OCI-LY3 (cell line): ENCODE data around the gene PASD1.
"Not testable (repeated sequence)": the region's sequence is repeated elsewhere in the genome, so short reads cannot be mapped to it uniquely, and the experiment has no call there.

Experiments
- H2AFZ ChIP-seq: fragments of 200-600, 300-600 bp; shearing (Covaris generic); 2 replicates; pipeline ENCODE4 v1.6.0; 2014; ENCODE audit warnings: antibody characterized with exemption, low read depth, low read length
- H3K27ac ChIP-seq: fragments of 200-600, 300-600 bp; sonication (generic); 2 replicates; pipeline ENCODE4 v1.5.1; 2014; ENCODE audit warnings: mild to moderate bottlenecking, low read length, moderate library complexity, mixed read lengths
- H3K27me3 ChIP-seq: fragments of 200-600, 300-600 bp; sonication (generic); 2 replicates; pipeline ENCODE4 v1.6.1; 2014; ENCODE audit warnings: low read depth, low read length, mixed read lengths
- H3K36me3 ChIP-seq: fragments of 200-600, 300-600 bp; sonication (generic); replicated peaks from 2 replicates; pipeline ENCODE3; 2014; ENCODE audit warnings: low read depth, low read length, mixed read lengths
- H3K4me1 ChIP-seq: fragments of 300-600, 200-600 bp; sonication (generic); 2 replicates; pipeline ENCODE4 v1.6.1; 2014; ENCODE audit warnings: low read length, mixed read lengths
- H3K4me2 ChIP-seq: fragments of 200-600, 300-600 bp; sonication (generic); 2 replicates; pipeline ENCODE4 v1.6.1; 2014; ENCODE audit warnings: low read length, mixed read lengths
- H3K4me3 ChIP-seq: fragments of 300-600, 200-600 bp; sonication (generic); 2 replicates; pipeline ENCODE4 v1.5.1; 2014; ENCODE audit warnings: antibody characterized with exemption, mild to moderate bottlenecking, low read length, moderate library complexity
- H3K79me2 ChIP-seq: fragments of 300-600, 200-600 bp; shearing (Covaris generic); 2 replicates; pipeline ENCODE4 v1.6.1; 2014; ENCODE audit warnings: mild to moderate bottlenecking, low read length, mixed read lengths
- H3K9ac ChIP-seq: fragments of 300-600, 200-600 bp; shearing (Covaris generic); 2 replicates; pipeline ENCODE4 v1.6.0; 2014; ENCODE audit warnings: mild to moderate bottlenecking, low read length, moderate library complexity
- H3K9me3 ChIP-seq: fragments of 200-600, 300-600 bp; shearing (Covaris generic); 2 replicates; pipeline ENCODE4 v1.6.1; 2014; ENCODE audit warnings: low read length, mixed read lengths; ENCODE audit not compliant: insufficient read depth
- H4K20me1 ChIP-seq: fragments of 200-600, 300-600 bp; sonication (generic); 2 replicates; pipeline ENCODE4 v1.6.1; 2016; ENCODE audit warnings: low read length, mixed read lengths; ENCODE audit not compliant: insufficient read depth
- CTCF ChIP-seq: fragments of 200-600, 300-600 bp; sonication (generic); IDR thresholded peaks from 2 replicates; pipeline ENCODE4 v1.5.1; 2014; ENCODE audit warnings: antibody characterized with exemption, low read length, low read depth
- EZH2phosphoT487 ChIP-seq: fragments of 200-600 bp; shearing (Covaris generic); IDR thresholded peaks from 2 replicates; pipeline ENCODE4 v1.6.1; 2018; ENCODE audit warnings: antibody characterized with exemption, mixed run types, low read depth

The PASD1 gene

GRCh38 chrX:151564035-151564434 is 560 bp downstream of the PASD1 start:
- Histone ChIP-seq H2AFZ (no peak overlapping the region), H3K27me3 (no peaks in the 10 kb centered on the region), H3K4me1 (no peaks in the 10 kb centered on the region), H3K79me2 (no peaks in the 10 kb centered on the region), H4K20me1 (no peaks in the 10 kb centered on the region), H3K9me3 (no peaks in the 10 kb centered on the region), H3K9ac (no peak overlapping the region), H3K36me3 (no peaks in the 10 kb centered on the region), H3K4me2 (no peak overlapping the region), H3K27ac (no peak overlapping the region), H3K4me3 (no peak overlapping the region)
- TF ChIP-seq EZH2phosphoT487 (no peak), CTCF (no peak)

GRCh38 chrX:151566872-151567271 is 3.4 kb downstream of the PASD1 start:
- H3K27me3 ChIP-seq, H2AFZ ChIP-seq, H3K9me3 ChIP-seq, H4K20me1 ChIP-seq, H3K4me3 ChIP-seq, H3K27ac ChIP-seq, H3K79me2 ChIP-seq, H3K4me1 ChIP-seq, H3K4me2 ChIP-seq, H3K36me3 ChIP-seq, H3K9ac ChIP-seq: not testable (repeated sequence)

GRCh38 chrX:151570561-151570960 is 7.1 kb downstream of the PASD1 start:
- Histone ChIP-seq H3K4me3 (no peak overlapping the region), H3K36me3 (no peaks in the 10 kb centered on the region), H3K79me2 (no peaks in the 10 kb centered on the region), H3K27me3 (no peaks in the 10 kb centered on the region), H3K4me1 (no peaks in the 10 kb centered on the region), H3K9me3 (no peaks in the 10 kb centered on the region), H2AFZ (no peak overlapping the region), H4K20me1 (no peaks in the 10 kb centered on the region), H3K27ac (no peak overlapping the region), H3K9ac (no peak overlapping the region), H3K4me2 (no peak overlapping the region)
- TF ChIP-seq EZH2phosphoT487: no peak
- TF ChIP-seq CTCF: no peak

- not testable (repeated sequence) for H3K4me1 ChIP-seq, H3K79me2 ChIP-seq, H2AFZ ChIP-seq, H3K4me2 ChIP-seq, H3K9me3 ChIP-seq, H3K36me3 ChIP-seq, H4K20me1 ChIP-seq, H3K27ac ChIP-seq, H3K4me3 ChIP-seq, H3K27me3 ChIP-seq, H3K9ac ChIP-seq
These were observed 29.9 kb downstream of the PASD1 start for GRCh38 chrX:151593384-151593783.

GRCh38 chrX:151596282-151596681 is 32.8 kb downstream of the PASD1 start:
- Histone ChIP-seq H4K20me1 (no peaks in the 10 kb centered on the region), H3K4me2 (no peak overlapping the region), H3K4me3 (no peak overlapping the region), H3K36me3 (no peaks in the 10 kb centered on the region), H3K27ac (no peak overlapping the region), H3K9ac (no peak overlapping the region), H3K9me3 (no peaks in the 10 kb centered on the region), H2AFZ (no peak overlapping the region), H3K27me3 (no peaks in the 10 kb centered on the region), H3K4me1 (no peaks in the 10 kb centered on the region), H3K79me2 (no peaks in the 10 kb centered on the region)
- TF ChIP-seq EZH2phosphoT487 (no peak), CTCF (no peak)
